GM18508 (cell line): ENCODE measurements around the gene NOG.

Experiments
- ATAC-seq: cut with Tn5 transposase; IDR thresholded peaks from one replicate; pipeline ENCODE4 v1.9.1; 2021; ENCODE audit warnings: moderate number of reproducible peaks; ENCODE audit not compliant: insufficient read depth, unreplicated experiment

Gene NOG

DNA sequence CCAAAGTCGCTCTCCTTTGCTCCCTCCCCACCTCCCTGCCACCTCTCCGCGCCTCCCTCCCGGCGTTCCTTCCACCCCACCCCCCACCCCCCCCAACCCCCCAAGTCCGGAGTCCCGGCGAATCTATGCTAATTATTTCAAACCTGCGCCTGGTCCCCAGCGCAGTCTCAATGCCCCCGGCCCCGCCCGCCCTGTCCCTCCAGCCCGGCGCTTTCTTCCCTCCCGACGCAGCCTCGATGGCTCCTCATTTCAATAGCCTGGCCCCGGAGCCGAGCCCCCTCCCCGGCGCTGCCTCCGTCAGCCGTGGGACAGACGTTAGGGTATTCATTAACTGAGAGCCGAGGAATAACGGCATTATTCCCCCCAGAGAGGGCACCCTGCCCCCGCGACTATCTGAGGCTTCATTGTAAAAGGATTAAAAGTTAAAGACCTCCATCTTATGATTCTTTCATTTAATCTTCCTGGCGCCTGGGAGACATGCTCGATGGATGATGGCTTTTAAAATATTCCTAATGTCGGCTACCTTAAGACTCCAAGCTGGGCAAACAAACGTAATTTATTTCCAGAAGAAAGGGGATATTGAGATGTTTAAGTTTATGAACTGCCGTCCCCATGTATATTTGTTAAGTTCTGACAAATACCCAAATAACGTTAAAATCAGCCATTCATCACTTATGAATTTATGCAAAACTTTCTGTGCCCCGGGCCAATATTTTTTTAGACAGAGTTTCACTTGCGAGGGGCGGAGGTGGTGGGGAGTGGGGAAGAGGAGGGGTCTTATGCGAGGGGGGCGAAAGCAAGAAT lies 3.4 kb downstream of the NOG start:
- ATAC-seq, result no peak

DNA sequence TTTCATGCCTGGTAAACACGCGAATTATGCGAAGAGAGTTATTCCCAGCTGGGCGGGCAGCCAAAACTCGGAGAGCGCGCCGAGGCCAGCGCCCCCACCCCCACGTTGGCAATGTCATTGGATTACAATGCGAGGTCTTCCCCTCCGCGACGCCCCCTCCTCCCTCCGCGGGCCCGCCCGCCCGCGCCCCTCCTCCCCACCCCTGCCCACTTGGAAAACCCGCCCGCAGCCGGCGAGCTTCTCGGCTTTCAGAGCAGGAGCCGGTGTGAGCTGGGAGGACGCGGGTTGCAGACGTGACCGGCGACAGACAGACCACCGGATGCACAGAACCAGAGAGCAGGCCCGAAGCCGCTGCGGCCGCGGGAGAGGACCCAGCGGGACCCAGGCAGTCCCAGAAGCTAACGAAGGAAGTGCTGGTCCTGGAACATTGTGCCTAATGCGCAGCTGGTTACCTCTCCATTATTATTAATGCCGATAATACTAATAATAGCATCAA lies 4.0 kb downstream of the NOG start:
- ATAC-seq, result no peak

- ATAC-seq, result no peak
Observed at GRCh38 chr17:56598466-56598865, 5.0 kb downstream of the NOG start.

DNA sequence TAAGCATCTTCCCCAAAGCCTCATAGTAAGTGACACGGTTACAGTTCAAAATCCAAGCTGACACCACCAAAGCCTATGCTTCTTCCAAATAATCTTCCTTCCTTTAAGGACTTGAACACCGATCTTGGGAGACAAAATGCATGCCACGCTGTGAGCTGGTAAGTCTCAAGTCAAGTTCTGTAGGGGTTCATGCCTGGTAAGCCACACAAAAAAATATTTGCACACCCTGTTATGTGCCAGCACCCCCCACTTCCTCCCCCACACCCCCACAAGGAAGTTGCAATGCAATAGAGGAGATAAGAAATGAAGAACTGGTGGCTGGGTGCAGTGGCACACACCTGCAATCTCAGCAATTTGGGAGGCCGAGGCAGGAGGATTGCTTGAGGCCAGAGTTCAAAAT lies 5.6 kb downstream of the NOG start:
- ATAC-seq, result no peak

GRCh38 chr17:56599566-56599965 lies 6.1 kb downstream of the NOG start:
- no peak for ATAC-seq

- no peak for ATAC-seq
Observed at GRCh38 chr17:56600256-56600655, 6.8 kb downstream of the NOG start.

DNA sequence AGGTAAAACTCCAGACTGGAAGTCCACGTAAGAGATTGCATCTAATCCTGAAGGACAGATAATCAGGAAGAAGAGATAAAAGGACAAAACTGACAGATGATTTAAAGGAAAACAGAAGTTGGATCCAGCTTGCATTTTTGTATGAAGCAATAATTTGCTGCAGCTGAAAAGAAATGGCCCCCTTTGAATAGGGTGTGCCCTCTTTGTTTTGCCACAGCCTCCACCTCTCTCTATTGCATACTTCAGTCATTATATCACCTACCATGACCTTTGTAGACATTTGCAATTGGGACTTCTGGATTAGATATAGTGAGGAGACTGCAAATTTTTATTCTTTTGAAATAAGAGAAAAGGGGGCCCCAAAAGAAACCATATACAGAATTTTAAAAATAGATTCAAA lies 8.1 kb downstream of the NOG start:
- no peak for ATAC-seq

GRCh38 chr17:56602292-56603130 lies 9.0 kb downstream of the NOG start:
- ATAC-seq, result no peak

- ATAC-seq, result no peak
Observed at GRCh38 chr17:56603486-56604238, 10.2 kb downstream of the NOG start.

- ATAC-seq, result no peak
Observed at GRCh38 chr17:56604691-56605290, 11.3 kb downstream of the NOG start.

GRCh38 chr17:56608944-56609343 lies 15.4 kb downstream of the NOG start:
- no peak for ATAC-seq

DNA sequence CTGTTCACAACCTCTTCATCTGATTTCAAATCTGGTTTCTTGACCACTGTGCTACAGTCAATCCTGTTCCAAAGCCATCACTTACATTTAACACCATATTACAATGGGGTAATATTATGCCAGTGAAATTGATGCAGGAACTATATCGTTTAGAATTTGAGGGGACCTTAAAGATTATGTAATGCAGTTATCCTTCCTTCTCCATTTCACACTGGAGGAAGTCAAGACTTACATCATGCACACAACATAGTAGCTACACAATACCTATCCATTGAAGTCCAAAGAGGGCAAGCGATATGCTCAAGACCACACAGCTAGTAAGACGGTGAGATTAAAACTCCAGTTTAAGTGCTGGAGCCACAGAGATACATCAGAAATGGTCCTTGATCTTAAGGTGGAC lies 16.8 kb downstream of the NOG start:
- no peak for ATAC-seq

DNA sequence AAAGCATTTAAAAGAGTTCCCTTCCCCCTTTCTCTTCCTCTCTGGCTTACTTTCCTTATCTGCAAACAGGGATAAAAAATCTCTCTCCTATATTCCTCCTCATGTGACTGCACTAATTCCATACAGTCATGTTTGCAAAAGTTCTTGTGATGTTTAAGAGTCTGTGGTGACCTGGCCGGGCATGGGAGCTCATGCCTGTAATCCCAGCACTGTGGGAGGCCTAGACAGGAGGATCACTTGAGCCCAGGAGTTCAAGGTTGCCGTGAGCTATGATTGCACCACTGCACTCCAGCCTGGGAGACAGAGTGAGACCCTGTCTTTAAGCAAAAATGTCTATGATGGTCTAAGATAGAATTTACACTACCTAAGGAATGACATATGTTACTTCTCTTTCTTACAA lies 19.6 kb downstream of the NOG start:
- ATAC-seq, result no peak

DNA sequence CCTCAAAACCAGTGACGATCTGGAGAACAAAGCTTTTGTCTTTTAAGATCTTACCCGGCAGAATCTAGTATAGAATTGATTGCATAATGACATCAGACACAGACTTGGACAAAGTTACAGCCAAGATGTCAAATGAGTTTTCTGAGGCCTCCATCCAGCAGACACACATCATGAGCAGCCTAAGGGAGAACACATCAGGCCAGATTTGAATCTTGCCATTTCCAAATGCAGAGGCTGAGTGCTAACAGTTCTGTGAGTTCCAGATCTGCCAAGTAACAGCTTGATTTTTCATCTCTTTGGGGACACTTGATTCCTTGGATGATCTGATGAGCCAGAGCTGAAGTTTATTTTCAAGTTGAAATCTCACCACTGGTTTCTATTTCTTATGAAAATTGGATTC lies 21.0 kb downstream of the NOG start:
- ATAC-seq, result no peak

GRCh38 chr17:56616239-56616638 lies 22.7 kb downstream of the NOG start:
- ATAC-seq, result no peak

- ATAC-seq, result no peak
Observed at GRCh38 chr17:56623383-56623782, 29.9 kb downstream of the NOG start.

- ATAC-seq, result no peak
Observed at GRCh38 chr17:56624309-56624708, 30.8 kb downstream of the NOG start.

- no peak for ATAC-seq
Observed at GRCh38 chr17:56624912-56625311, 31.4 kb downstream of the NOG start.

- no peak for ATAC-seq
Observed at GRCh38 chr17:56629531-56630075, 36.1 kb downstream of the NOG start.

DNA sequence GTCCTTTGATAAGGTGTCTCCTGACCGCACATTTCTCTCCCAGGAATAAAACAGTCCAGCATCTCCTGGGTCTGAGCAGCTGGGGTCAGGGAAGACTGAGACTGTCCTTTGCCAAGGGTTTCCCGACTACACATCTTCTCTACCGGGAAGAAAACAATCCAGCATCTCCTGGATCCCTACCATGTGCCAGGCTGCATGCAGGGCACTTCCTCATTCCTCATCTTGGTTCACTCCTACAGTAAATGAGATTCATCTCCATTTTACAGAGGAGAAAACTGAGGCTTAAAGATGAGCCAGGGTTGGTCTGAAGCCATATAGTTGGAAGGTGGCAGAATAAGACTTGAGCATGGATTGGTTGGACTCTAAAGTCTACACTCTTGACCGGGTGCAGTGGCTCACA lies 36.7 kb downstream of the NOG start:
- no peak for ATAC-seq
